ENCODE results near the gene GLI3.

DNA sequence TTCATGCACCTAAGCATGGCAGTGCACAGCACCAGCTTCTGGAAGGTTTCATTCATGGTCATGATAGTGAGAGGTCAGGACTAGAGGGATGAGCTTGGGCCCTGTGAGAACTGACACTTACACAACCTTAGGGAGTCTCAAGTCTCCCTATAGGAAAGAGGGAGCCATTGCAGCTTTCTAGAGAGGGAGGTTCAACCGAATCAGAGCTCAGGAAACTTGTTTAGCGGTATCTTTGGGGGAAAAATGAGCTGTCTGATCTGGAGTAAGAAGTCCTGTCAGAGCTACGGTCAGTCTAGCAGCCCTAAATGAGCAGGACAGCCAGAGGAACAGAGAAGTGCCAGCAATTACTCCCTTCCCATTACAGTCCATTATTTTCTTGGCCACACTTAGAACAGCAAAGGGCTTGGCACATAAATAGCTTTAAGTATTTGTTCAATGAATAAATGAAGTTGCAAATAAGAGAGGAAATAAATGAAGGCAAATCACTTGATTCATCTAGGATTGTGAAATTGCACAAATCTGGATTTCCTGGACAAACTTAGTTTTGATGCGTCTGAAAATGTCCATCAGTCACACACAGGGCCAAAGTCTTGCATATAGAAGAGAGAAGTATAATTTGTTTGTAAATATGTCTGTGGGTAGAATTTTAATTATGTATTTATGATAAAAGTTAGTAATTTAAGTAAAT is 262.0 kb downstream of the GLI3 start:
- TF ChIP-seq POLR2A (IDR thresholded peaks at IDR 0.05; ENCODE audit: low read depth, low read length) (no peak), TAF1 (IDR thresholded peaks at IDR 0.05; ENCODE audit: borderline replicate concordance, low read depth, low read length) (no peak)

Measured in GM12892 (cell line).